Astrocyte of the spinal cord (primary cell): ENCODE data around the gene STAG1.
"Not testable (repeated sequence)": the region's sequence is repeated elsewhere in the genome, so short reads cannot be mapped to it uniquely, and the experiment has no call there.

Experiments
- DNase-seq: peaks from one replicate; pipeline ENCODE4 v3.0.0; 2011; ENCODE audit warnings: low read depth, low spot score
- H3K4me3 ChIP-seq: 2 replicates; pipeline ENCODE4 v1.5.1; 2011; ENCODE audit warnings: low read depth, mild to moderate bottlenecking, low read length, moderate library complexity
- in situ Hi-C: cut with HindIII; loops from 2 replicates; pipeline ENCODE4 v1.10.0; 2017; ENCODE audit warnings: low sequenced_read_pairs
- TF ChIP-seq, protein P1 (sequence below): IDR thresholded peaks from 2 replicates; pipeline ENCODE4 v1.5.1; 2012; ENCODE audit warnings: low read depth, mild to moderate bottlenecking, low read length, inconsistent platforms

STAG1 gene

DNA sequence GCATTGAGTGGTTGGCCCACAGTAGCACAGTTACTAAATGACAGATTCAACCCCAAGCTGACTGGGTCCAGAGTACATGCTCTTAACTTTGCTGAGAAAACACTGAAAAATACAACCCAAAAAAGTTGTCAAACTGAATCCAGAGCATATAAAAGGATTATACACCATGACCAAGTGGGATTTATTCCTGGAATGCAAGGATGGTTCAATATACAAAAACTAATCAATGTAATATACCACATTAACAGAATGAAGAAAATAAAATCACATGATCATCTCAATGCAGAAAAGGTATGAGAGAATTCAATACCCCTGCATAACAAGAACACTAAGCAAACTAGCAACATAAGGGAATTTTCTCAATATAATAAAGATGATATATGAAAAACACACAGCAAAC lies 98.5 kb downstream of the STAG1 start:
- in situ Hi-C loops: no loop called here
- no peak for DNase-seq
- TF ChIP-seq, protein P1, sequence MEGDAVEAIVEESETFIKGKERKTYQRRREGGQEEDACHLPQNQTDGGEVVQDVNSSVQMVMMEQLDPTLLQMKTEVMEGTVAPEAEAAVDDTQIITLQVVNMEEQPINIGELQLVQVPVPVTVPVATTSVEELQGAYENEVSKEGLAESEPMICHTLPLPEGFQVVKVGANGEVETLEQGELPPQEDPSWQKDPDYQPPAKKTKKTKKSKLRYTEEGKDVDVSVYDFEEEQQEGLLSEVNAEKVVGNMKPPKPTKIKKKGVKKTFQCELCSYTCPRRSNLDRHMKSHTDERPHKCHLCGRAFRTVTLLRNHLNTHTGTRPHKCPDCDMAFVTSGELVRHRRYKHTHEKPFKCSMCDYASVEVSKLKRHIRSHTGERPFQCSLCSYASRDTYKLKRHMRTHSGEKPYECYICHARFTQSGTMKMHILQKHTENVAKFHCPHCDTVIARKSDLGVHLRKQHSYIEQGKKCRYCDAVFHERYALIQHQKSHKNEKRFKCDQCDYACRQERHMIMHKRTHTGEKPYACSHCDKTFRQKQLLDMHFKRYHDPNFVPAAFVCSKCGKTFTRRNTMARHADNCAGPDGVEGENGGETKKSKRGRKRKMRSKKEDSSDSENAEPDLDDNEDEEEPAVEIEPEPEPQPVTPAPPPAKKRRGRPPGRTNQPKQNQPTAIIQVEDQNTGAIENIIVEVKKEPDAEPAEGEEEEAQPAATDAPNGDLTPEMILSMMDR: no peak
- H3K4me3 ChIP-seq: no peak overlapping the region

DNA sequence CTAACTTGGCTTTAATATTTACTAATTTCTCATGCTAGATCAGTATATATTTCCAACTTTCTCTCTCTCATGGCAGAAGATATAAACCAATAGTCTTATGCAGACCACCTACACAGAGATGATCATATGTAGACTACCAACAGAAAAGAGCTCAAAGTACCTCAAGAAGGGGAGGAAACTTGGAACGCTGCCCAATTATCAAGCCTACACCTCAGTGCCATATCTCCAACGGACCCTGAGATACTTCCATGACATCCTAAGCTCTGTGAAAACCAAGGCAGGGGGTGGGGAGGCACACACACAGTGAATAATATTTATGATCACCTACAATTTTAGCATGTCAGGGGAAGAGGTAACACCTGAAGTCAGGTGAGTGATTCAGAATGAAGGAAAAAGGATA lies 100.6 kb downstream of the STAG1 start:
- in situ Hi-C loops: no loop called here
- H3K4me3 ChIP-seq: no peak overlapping the region
- no peak for DNase-seq
- TF ChIP-seq, protein P1: no peak

DNA sequence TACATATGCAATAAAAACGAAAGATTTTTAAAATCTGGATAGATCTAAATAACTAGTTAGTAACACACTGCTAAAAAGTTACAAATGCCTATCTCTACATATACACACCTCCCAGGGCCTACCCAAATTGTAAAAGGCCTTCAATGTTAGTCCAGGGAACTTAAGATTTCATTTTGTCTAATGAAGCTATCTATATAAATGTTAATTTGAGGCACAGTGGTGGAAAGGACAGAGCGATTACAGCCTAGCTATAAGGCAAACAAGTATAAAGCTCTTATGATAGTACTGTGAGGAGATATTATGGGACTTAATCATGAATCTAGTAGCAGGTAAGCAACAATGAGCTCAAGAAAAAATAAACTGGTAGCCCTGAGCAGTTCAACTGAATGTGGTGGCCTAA lies 101.7 kb downstream of the STAG1 start:
- no peak for DNase-seq
- TF ChIP-seq, protein P1: no peak
- in situ Hi-C loops: no loop called here
- H3K4me3 ChIP-seq: no peak overlapping the region

DNA sequence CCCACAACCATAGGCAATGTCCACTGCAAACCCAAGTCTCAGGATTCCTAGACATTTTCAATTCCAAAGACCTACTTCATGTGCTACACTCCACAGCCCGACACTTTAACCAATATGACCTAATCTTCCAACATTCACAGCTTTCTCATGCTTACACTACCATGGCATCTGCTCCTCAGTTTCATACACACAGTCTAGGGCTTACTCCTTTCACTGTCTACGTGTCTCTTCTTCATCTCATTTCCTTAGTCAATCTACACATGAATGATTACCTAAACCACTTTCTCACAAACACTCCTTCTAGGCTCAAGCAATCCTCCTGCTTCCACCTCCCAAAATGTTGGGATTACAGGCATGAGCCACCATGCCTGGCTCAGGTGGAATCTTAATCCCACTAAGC lies 106.3 kb downstream of the STAG1 start:
- no peak overlapping the region for H3K4me3 ChIP-seq
- TF ChIP-seq, protein P1: no peak
- no peak for DNase-seq
- in situ Hi-C loops: no loop called here

DNA sequence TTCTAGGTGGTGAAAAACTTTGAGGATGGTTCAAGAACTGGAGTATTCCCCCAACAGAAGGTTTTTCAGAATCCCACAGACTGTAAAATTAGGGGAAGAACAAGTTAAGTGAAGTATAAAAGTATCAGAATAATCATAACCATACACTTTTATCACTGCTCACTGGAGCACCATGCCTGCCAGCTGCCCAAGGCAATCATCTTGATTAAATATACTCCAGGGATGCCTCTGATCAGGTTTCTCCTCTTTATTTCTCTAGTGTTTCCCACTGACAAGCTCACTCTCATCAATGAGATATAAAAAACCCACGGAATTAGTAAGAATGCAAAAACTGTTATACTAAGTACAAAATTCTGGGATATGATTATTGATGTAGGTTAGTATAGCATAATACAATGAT lies 108.0 kb downstream of the STAG1 start:
- H3K4me3 ChIP-seq: no peak overlapping the region
- no peak for DNase-seq
- in situ Hi-C loops: no loop called here
- TF ChIP-seq, protein P1: no peak

DNA sequence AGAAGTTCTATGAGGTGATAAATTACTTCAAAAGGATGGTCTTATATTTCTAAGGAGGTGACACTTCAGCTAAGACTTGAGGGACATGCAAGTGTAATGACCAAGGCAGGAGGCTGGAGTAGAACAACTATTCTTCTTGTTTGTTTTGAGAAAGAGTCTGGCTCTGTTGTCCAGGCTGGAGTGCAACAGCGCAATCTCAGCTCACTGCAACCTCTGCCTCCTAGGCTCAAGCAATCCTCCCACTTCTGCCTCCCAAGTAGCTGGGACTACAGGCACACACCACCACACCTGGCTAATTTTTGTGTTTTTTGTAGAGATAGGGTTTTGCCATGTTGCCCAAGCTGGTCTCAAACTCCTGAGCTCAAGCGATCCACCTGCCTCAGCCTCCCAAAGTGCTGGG lies 108.8 kb downstream of the STAG1 start:
- in situ Hi-C loops, DNase-seq, H3K4me3 ChIP-seq: not testable (repeated sequence)

DNA sequence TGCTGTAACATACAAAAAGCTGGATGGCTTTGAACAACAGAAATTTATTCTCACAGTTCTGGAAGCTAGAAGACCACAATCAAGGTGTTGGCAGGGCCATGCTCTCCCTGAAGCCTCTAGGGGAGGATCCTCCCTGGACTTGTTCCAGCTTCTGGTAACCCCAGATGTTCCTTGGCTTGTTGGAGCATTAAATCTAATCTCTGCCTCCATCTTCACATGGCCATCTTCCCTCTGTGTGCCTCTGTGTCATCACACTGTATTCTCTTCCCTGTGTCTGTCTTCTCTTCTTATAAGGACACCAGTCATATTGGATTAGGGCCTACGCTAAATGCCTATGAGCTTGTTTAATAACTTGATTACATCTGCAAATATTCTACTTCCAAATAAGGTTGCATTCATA lies 109.5 kb downstream of the STAG1 start:
- TF ChIP-seq, protein P1: no peak
- DNase-seq: no peak
- no peak overlapping the region for H3K4me3 ChIP-seq
- in situ Hi-C loops: no loop called here
